MG63 (cell line): ENCODE measurements around the gene ATXN7L1. TPM values are rescaled to one million over a fixed set of nuclear protein-coding genes. Genes with fewer than 3 reads are reported as not detected.
"Not testable (repeated sequence)": the region's sequence is repeated elsewhere in the genome, so short reads cannot be mapped to it uniquely, and the experiment has no call there.

Source experiments
- DNase-seq: peaks from one replicate; pipeline ENCODE4 v3.0.0-alpha.2; 2020
- H3K27me3 ChIP-seq: fragments of 250-450 bp; sonication (Bioruptor Pico); 2 replicates; pipeline ENCODE4 v1.5.1; 2020; ENCODE audit warnings: mild to moderate bottlenecking, moderate library complexity
- H3K36me3 ChIP-seq: fragments of 250-450 bp; sonication (Bioruptor Pico); 2 replicates; pipeline ENCODE4 v1.5.1; 2020; ENCODE audit warnings: mild to moderate bottlenecking, moderate library complexity
- H3K4me3 ChIP-seq: fragments of 250-450 bp; sonication (Bioruptor Pico); 2 replicates; pipeline ENCODE4 v1.5.1; 2020; ENCODE audit warnings: mild to moderate bottlenecking, moderate library complexity
- H3K9me3 ChIP-seq: fragments of 250-450 bp; sonication (Bioruptor Pico); 2 replicates; pipeline ENCODE4 v1.5.1; 2020; ENCODE audit warnings: mild to moderate bottlenecking, moderate library complexity
- total RNA-seq: library from RNA; depleted of rRNA; stranded (reverse); fragments of >200 nt; shearing (Covaris generic); gene quantifications from 2 replicates; pipeline ENCODE4 v1.2.3, GENCODE V29; 2014; ENCODE audit warnings: low replicate concordance

ATXN7L1 gene
- total RNA-seq, 1 experiment from 2014 or later, result 0.59 TPM

DNA sequence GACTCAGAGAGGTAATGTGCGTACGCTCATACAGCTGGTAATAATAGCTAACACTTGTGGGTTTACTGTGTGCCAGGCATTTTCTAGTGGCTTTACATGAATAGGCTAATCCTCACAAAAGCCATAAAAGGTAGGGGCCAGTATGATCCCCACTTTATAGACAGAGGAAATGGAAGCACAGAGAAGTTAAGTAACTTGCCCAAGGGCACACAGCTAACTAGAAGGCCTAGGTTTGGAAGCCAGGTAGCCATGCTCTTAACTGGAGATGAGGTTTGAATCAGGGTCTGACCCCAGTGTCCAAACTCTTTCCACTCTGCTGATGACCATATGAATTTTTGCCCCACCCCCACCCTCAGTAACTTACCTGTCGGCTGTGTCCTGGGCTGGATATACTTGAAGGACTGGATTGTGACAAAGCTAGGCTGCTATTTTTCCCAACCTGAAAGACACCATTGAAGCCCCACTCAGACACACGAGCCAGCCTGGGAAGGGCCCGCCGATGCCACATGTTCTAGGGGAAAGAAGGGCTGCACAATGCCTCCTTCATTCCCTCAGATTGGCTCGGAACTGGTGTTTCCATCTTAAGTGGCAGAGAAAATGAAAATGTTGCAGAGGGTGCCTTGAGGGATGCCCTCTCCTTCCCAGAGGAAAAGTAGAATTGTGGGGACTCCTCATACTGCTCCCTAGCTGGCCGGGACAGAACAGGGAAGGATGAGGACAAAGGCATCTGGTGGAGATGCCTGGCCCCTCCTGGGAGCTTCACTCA, 266.1 kb downstream of the ATXN7L1 start:
- no peaks in the 10 kb centered on the region for H3K27me3 ChIP-seq
- no peaks in the 10 kb centered on the region for H3K36me3 ChIP-seq
- H3K9me3 ChIP-seq, result no peaks in the 10 kb centered on the region
- DNase-seq, result no peak
- no peak overlapping the region for H3K4me3 ChIP-seq

DNA sequence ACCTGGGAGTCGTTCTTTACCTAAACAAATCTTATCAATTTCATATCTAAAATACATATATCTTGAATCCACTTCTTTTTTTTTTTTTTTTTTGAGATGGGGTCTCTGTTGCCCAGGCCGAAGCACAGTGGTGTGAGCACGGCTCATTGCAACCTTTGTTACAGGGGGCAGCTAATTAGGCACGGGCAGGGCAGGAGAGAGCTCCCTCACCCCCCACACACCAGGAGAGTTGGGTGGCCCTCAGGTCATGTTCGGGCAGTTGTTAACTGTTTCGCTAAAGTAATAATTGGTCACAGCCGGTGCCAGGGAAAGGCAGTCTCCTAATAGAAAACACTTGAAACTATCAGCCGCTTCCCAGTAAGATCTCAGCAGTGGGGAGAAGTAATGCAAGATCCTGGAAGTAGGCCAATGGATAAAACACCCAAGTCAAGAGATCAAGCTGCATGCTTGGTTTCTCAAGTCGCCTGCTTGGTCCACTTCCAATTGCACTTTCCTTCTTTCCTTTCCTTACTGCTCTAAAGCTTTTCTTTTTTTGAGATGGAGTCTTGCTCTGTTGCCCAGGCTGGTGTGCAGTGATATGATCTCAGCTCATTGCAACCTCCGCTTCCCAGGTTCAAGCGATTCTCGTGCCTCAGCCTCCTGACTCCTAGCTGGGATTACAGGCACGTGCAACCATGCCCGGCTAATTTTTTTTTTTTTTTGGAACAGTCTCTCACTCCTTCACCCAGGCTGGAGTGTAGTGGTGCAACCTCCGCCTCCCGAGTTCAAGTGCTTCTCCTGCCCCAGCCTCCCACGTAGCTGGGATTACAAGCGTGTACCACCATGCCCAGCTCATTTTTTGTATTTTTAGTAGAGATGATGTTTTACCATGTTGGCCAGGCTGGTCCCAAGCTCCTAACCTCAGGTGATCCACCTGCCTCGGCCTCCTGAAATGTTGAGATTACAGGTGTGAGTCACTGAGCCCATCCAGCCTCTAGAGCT, 273.8 kb downstream of the ATXN7L1 start:
- Histone ChIP-seq H3K27me3 (no peaks in the 10 kb centered on the region), H3K4me3 (no peak overlapping the region), H3K36me3 (no peaks in the 10 kb centered on the region), H3K9me3 (no peaks in the 10 kb centered on the region)
- no peak for DNase-seq

DNA sequence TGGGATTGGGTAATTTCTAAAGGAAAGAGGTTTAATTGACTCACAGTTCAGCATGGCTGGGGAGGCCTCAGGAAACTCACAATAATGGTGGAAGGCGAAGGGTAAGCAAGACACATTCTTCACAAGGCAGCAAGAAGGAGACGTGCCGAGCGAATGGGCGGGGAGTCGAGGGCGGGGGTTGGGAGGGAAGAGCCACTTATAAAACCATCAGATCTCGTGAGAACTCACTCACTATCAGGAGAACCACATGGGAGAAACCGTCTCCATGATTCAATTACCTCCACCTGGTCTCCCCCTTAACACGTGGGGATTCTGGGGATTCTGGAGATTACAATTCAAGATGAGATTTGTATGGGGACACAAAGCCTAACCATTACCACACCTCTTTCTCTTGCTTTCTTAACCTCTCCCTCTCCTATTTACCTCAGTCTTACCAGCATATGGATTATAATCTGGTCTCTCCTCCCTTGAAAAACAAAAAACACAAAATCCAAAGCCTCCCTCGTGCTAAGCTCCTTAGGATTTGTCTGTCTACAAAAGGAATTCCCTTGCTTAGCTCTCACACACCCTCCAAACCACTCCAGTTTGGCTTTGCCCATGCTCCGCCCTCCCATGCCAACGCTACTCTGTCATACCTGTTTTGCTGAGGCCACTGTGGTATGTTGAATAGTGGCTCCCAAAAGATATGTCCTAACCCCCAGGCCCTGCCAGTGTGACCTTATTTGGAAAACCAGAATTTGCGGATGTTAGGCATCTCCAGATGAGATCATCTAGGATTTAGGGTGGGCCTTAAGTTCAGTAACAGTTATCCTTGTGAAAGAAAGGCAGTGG, 275.5 kb downstream of the ATXN7L1 start:
- Histone ChIP-seq H3K27me3 (no peaks in the 10 kb centered on the region), H3K4me3 (no peak overlapping the region), H3K36me3 (no peaks in the 10 kb centered on the region), H3K9me3 (no peaks in the 10 kb centered on the region)
- DNase-seq, result no peak

DNA sequence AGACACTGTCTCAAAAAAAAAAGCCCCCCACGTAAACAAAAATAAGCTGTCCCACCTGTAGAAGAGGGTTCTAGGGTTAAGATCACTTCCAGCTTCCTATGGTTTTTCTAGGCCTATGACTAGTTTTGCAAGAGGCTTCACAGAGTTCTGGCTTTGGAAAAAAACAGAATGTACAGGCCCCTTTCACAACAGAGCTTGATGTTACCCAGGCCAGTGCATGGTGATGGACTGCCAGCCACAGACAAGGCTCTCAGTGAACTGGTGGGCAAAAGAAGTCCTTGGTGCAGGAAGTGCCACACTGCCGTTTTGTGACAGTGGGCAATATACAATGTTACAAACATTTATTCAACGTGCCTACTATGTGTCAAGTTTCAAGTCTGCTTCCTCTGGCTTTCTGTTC, 276.8 kb downstream of the ATXN7L1 start:
- no peak for DNase-seq
- H3K36me3 ChIP-seq, result no peaks in the 10 kb centered on the region
- H3K27me3 ChIP-seq, result no peaks in the 10 kb centered on the region
- H3K9me3 ChIP-seq, result no peaks in the 10 kb centered on the region
- no peak overlapping the region for H3K4me3 ChIP-seq

DNA sequence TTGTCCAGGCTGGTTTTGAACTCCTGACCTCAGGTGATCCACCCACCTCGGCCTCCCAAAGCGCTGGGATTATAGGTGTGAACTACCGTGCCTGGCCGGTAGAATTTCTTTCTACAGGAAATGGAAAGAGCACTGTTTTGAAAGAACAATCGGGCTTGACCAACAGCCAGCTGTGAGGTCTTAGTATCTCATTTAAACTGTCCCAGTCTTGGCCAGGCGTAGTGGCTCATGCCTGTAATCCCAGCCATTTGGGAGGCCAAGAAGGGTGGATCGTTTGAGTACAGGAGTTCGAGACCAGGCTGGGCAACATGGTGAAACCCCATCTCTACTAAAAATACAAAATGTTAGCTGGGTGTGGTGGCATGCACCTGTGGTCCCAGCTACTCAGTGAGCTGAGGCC, 277.3 kb downstream of the ATXN7L1 start:
- H3K27me3 ChIP-seq, H3K4me3 ChIP-seq, DNase-seq, H3K9me3 ChIP-seq, H3K36me3 ChIP-seq: not testable (repeated sequence)

DNA sequence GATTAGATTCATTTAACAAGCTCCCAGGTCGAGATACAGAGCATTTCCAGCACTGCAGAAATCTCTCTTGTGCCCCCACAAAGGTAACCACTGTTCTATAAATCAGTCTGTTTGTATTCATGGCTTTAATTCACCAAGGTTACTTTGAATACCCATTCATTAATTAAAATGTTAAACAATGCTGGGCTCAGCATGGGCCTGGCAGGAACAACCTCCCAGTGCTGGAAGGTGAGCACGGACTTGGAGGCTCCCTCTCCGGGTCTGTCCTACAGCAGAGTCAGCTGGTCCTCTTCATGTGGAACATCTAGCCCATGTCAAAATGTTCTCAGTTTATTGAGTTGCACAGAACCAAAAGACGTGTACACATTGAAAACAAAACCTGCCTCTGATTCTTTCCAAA, 279.5 kb downstream of the ATXN7L1 start:
- H3K4me3 ChIP-seq, result no peak overlapping the region
- no peaks in the 10 kb centered on the region for H3K9me3 ChIP-seq
- no peaks in the 10 kb centered on the region for H3K27me3 ChIP-seq
- DNase-seq, result no peak
- no peaks in the 10 kb centered on the region for H3K36me3 ChIP-seq

DNA sequence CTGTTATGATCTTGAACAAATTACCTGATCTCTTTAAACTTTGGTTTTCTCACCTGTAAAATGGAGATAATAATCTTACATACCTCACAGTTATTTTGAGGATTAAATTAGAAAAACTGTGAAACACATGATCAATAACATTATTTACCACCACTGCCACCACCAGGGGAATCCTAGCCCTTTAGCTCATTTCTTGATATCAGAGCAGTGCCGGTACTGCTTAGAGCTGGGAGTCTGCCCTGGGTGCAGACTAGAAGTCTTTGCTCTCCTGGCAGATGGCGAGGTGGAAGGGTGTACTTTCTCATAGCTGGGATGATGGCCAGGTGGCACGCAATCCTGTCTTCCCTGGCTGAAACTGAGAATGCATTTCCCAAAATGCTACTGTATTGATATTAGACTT, 282.4 kb downstream of the ATXN7L1 start:
- DNase-seq, result peak; percentile 22
- H3K27me3 ChIP-seq, result no peaks in the 10 kb centered on the region
- H3K36me3 ChIP-seq, result no peaks in the 10 kb centered on the region
- no peaks in the 10 kb centered on the region for H3K9me3 ChIP-seq
- H3K4me3 ChIP-seq, result no peak overlapping the region

DNA sequence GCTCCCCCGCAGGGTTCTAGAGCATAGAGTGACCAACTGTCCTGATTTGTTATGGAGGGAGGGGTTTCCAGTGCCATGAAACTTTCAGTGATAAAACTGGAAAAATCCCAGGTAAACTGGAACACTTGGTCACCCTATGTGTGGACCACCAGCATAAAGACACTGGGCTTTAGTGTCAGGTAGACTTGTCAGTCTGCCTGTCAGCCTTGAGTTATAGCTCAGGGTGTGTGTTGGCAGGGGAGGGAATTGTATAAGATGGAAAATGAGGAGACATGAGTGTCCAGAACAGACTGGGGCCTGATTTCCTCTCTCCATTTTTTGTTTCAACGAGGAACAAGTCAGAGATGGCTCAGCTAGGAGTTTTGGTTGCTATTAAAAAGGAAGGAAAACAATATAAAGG, 284.9 kb downstream of the ATXN7L1 start:
- no peaks in the 10 kb centered on the region for H3K36me3 ChIP-seq
- no peaks in the 10 kb centered on the region for H3K9me3 ChIP-seq
- H3K4me3 ChIP-seq, result no peak overlapping the region
- H3K27me3 ChIP-seq, result no peaks in the 10 kb centered on the region
- no peak for DNase-seq

DNA sequence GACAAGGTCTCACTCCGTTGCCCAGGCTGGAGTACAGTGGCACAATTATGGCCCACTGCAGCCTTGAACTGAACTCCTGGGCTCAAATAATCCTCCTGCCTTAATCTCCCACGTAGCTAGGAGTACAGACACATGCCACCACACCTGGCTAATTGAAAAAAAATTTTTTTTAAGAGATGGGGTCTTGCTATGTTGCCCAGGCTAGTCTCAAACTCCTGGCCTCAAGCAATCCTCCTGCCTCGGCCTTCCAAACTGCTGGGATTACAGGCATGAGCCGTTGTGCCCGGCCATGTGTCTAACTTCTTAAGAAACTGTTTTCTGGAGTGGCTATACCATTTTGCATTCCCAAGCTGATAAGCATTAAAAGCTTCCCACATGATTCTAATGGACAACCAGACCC, 285.6 kb downstream of the ATXN7L1 start:
- Histone ChIP-seq H3K27me3 (no peaks in the 10 kb centered on the region), H3K36me3 (no peaks in the 10 kb centered on the region), H3K9me3 (no peaks in the 10 kb centered on the region), H3K4me3 (no peak overlapping the region)
- DNase-seq, result no peak

DNA sequence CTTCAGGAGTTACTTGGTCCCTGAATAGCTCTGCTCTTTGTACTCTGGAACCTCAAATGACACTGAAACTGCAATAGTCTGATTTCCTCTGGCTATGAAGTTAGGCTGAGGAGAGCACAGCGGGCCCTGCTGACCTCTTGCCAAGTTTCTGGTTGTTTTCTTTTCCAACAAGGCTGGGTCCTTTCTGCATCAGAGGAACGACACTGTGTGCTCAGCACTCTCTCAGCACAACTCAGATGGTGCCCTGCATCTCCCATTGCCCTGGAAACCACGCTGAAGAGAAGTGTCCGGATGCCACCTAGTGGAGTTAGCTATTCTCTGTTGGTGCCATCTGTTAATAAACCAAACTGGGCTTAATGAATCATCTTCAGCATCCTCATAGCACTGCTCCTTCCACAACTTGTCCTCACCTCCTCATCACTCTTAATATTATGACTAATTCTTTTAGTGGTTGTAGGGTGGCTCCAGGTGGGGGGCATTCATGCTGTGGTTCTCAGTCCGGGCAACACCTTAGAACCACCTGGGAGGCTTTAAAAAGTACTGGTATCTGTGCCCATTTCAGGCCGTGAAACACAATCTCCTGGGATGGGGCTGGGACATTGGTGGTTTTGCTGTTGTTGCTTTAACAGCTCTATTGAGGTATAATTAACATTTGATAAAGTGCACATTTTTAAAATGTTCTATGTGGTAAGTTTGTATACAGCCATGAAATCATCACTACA, 286.9 kb downstream of the ATXN7L1 start:
- no peaks in the 10 kb centered on the region for H3K27me3 ChIP-seq
- H3K9me3 ChIP-seq, result no peaks in the 10 kb centered on the region
- peak; percentile 44 for DNase-seq
- H3K36me3 ChIP-seq, result no peaks in the 10 kb centered on the region
- H3K4me3 ChIP-seq, result no peak overlapping the region

DNA sequence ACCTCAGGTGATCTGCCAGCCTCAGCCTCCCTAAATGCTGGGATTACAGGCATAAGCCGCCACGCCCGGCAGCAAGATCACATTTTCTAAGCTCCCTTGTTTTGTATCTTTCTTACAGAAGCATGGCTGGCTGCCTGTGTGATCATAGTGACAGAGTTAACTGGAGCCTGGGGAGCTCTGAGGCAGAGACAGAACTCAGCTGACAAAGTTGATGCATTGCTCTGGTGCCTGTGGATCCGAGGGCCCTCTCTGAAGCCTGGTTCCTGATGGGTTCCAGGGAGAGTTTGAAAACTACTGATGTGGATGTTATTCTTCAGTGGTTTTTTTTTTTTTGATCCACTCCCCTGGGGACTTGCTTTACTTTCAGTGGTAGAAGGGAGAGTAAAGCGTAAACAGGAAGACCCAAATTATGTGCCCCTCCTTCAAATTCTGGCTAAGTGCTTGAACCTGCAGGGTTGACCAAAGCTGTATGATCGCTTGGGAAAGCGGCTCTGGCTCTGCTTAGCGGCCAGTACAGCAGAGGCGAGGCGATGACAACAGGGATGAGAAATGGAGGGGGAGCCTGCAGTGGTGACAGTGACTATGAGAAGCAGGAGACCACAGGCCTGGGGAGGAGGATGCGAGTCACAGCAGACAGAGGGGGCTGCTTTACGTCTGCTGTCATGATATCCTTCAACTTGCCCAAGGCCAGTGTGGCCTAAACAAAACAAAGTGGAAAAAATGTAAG, 288.3 kb downstream of the ATXN7L1 start:
- Histone ChIP-seq H3K4me3 (no peak overlapping the region), H3K9me3 (no peaks in the 10 kb centered on the region), H3K27me3 (no peaks in the 10 kb centered on the region), H3K36me3 (no peaks in the 10 kb centered on the region)
- no peak for DNase-seq

DNA sequence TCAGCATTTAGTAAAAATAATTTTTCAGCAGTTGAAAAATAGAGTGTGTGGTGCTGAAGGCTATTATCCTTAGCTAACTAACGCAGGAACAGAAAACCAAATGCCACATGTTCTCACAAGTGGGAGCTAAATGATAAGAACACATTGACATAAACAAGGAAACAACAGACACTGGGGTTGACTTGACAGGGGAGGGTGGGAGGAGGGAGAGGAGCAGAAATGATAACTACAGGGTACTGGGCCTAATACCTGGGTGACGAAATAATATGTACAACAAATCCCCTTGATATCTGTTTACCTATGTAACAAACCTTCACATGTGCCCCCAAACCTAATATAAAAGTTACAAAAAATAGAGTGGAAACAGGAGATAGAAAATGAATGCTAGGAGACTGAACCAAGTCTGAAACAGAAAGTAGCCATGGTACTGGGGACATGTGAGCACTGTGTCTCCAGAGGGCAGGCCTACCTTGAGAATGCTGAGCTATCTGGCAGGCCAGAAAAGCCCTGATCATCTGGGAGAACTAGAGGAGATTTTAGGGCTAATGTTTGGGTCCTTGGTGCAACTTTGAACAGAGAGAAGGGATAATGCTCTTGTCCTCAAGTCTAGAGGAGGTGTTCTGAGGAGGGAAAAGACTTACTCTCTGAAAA, 290.4 kb downstream of the ATXN7L1 start:
- Histone ChIP-seq H3K27me3 (no peaks in the 10 kb centered on the region), H3K9me3 (no peaks in the 10 kb centered on the region), H3K4me3 (no peak overlapping the region), H3K36me3 (no peaks in the 10 kb centered on the region)
- DNase-seq, result no peak

DNA sequence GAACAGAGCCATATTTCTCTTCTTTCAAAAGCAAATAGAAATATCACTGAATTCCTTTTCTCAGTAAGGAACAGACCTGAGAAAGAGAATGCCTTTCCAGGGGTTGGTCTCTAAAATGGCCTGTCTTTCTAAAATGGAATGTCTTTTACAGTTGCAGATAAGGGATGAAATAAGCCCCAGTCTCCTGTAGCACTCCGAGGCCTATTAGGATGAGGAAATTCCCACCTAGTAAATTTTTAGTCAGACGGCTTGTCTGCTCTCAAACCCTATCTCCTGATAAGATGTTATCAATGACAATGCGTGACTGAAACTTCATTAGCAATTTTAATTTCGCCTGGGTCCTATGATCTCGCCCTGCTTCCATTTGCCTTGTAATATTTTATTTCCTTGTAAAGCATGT, 292.2 kb downstream of the ATXN7L1 start:
- Histone ChIP-seq H3K4me3 (no peak overlapping the region), H3K9me3 (no peaks in the 10 kb centered on the region), H3K36me3 (no peaks in the 10 kb centered on the region), H3K27me3 (no peaks in the 10 kb centered on the region)
- DNase-seq, result no peak

DNA sequence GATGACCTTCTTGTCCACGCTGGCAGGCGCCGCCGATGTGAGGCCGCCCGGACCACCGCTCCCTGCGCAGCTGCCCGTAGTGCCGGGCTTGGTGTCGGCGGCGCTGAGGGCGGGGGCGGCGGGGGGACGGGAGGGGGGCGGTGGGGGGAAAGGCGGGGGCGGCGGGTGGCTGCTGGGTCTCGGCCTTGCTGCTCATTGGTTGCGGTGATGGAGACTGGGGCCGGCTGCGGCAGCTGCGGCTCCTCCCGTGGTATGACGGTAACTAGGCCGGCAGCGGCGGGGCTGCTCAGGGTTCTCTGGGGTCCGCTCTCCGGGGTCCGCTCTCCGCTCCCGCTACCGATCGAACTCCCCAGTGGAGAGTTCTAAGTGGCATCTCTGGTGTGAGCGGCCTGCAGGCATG, 293.3 kb downstream of the ATXN7L1 start:
- Histone ChIP-seq H3K36me3 (no peaks in the 10 kb centered on the region), H3K27me3 (no peaks in the 10 kb centered on the region), H3K9me3 (no peaks in the 10 kb centered on the region), H3K4me3 (no peak overlapping the region)
- no peak for DNase-seq

DNA sequence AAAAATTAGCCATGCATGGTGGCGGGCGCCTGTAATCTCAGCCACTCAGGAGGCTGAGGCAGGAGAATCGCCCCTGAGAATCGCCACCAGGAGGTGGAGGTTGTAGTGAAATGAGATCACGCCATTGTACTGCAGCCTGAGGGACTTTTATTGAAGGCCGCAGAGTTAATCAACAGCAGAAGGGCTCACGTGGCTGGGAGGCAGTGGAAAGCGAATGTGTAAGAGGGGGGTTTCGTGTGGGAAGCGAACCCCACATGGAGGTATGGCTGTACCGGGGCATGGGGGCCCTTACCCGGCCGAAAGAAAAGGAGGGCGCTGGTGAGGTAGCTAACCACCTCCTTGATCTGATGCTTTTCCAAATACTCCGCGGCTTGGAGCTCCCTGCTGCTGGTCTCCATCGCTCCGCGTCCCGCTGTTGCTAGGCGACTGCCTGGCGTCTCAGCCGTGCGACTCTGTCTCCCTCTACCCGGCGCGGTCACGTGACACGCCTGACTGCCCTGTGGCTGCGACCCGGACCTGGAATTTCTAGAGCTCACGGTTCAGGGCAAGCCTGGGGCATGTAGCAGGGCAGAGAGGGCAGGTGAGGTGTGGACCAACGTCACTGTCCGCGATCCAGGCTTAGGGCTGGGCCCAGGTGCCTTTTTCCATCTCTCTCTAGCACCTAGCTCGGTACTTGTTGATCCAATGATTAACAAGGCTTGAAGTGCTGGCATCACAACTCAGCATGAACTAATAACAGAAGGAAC, 295.2 kb downstream of the ATXN7L1 start, which contains the start of gene EFCAB10:
Gene EFCAB10 (minus strand): TSS at position 428 of the 746 bp plus-strand sequence. CDS start 30 bp downstream, at position 398.
- Histone ChIP-seq H3K36me3 (no peaks in the 10 kb centered on the region), H3K27me3 (no peaks in the 10 kb centered on the region), H3K9me3 (no peaks in the 10 kb centered on the region), H3K4me3 (no peak within 1 kb of the TSS)
- DNase-seq, result no peak
